SU-DHL-6 (cell line): Measurements from ENCODE around the gene BUD23.

Experiments
- CTCF ChIP-seq: fragments of 200-600 bp; sonication (generic); IDR thresholded peaks from one replicate; pipeline ENCODE4 v1.5.1; 2017; ENCODE audit warnings: antibody characterized with exemption, mild to moderate bottlenecking, low read length, moderate library complexity; ENCODE audit not compliant: insufficient read depth, poor library complexity, severe bottlenecking
- EZH2phosphoT487 ChIP-seq: fragments of 200-600 bp; sonication (generic), shearing (Covaris generic); conservative IDR thresholded peaks from 2 replicates; pipeline ENCODE4 v1.6.1; 2018; ENCODE audit warnings: mild to moderate bottlenecking, antibody characterized with exemption, low read length, moderate library complexity, mixed read lengths

DNA sequence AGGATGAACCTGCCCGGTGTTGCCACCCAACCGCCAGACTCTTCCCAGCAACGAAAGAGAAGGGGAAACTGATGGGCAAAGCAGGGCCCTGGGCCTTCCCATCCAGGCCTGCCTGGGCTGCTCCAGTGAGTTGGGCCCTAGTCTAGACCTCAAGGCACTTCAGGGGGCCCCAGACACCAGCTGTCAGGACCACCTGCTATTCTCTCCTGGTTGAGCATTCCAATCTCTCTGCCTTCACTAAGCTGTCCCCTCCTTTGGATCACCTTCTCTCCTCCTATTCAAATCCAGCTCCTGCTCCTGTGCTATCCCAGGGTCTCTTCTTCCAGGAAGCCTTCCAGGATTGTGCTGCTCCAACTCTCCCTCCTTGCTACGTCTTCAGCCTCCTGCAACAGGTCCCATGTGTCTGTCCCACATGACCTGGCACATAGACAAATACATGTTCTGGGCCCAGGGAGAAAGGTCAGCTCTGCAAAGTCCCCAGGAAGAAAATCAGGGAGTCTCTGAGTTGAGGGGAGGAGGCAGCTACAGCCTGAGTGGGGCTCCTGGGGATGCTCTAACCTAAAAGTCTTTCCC, 33.0 kb downstream of the BUD23 start:
- TF ChIP-seq CTCF = no peak
- TF ChIP-seq EZH2phosphoT487 = no peak
